ENCODE data around the gene PCCA.

GRCh38 chr13:100451923-100452322 is 363.0 kb downstream of the PCCA start:
- TF ChIP-seq POLR2A (IDR thresholded peaks at IDR 0.05; ENCODE audit: low read depth) (no peak), CTCF (IDR thresholded peaks at IDR 0.05) (no peak)

All from esophagus muscularis mucosa (tissue), 3 donors.